ENCODE measurements around the gene RRP7A.
"Not testable (repeated sequence)": the region's sequence is repeated elsewhere in the genome, so short reads cannot be mapped to it uniquely, and the experiment has no call there.

RRP7A gene

GRCh38 chr22:42493393-42493792 lies 26.2 kb downstream of the RRP7A start:
- no peak for FAIRE-seq

GRCh38 chr22:42492323-42492690 lies 27.3 kb downstream of the RRP7A start:
- FAIRE-seq = no peak

GRCh38 chr22:42490243-42490832 lies 29.3 kb downstream of the RRP7A start:
- FAIRE-seq = no peak

GRCh38 chr22:42489000-42489399 lies 30.6 kb downstream of the RRP7A start:
- FAIRE-seq = no peak

- FAIRE-seq = no peak
These were observed 35.1 kb downstream of the RRP7A start for GRCh38 chr22:42484506-42484905.

- FAIRE-seq = not testable (repeated sequence)
These were observed 35.9 kb downstream of the RRP7A start for GRCh38 chr22:42483610-42484223.

GRCh38 chr22:42475122-42475521 lies 44.5 kb downstream of the RRP7A start:
- no peak for FAIRE-seq

- FAIRE-seq = no peak
These were observed 46.0 kb downstream of the RRP7A start for GRCh38 chr22:42473484-42474193.

- no peak for FAIRE-seq
These were observed 46.9 kb downstream of the RRP7A start for GRCh38 chr22:42472671-42473070.

GRCh38 chr22:42471441-42471840 lies 48.2 kb downstream of the RRP7A start:
- FAIRE-seq = no peak

GRCh38 chr22:42470366-42471082 lies 49.1 kb downstream of the RRP7A start:
- FAIRE-seq = no peak

GRCh38 chr22:42468841-42469240 lies 50.8 kb downstream of the RRP7A start:
- FAIRE-seq = no peak

- no peak for FAIRE-seq
These were observed 57.6 kb downstream of the RRP7A start for GRCh38 chr22:42462016-42462415.

GRCh38 chr22:42461511-42461910 lies 58.1 kb downstream of the RRP7A start:
- no peak for FAIRE-seq
